ENCODE measurements around the gene SLC6A6.

Gene SLC6A6

DNA sequence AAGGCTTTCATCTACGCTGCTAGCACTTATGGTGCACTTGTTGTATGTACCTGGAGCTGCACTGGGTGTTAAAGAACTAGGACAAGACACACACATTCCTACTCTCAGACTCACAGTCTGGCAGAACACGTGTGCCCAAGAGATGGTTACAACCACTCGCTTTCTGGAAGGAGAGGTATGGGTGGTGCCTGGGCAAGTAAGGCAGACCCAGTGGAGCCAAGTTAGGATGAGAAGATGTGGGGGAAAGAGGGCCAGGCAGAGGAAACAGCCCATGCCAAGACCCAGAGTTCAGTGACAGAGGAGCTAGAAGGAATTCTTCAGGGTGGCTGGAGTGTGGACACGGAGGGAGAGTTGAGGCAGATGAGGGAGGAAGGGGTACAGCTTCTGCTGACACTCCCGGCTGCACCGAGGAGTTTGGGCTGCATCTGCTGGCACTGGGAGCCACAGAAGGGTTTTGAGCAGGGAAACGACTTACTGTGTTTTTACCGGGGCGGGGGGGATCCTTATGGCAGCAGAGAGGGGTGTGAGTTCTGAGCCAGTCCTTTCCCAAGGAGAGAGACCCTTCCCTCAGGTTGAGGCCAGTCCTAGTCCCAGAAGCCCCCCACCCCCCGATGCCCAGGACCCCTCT lies 78.7 kb downstream of the SLC6A6 start:
- Histone ChIP-seq H3K4me2 (ENCODE audit: insufficient read depth, low read length) (no peak overlapping the region), H3K4me3 (ENCODE audit: low read depth in 1 of 2, low read length in 2 of 2) (no peak overlapping the region), H4K20me1 (ENCODE audit: insufficient read depth, low read length) (no peaks in the 10 kb centered on the region; the same call in 1 of the 2 replicates), H3K27me3 (ENCODE audit: insufficient read depth, low read length, poor library complexity) (no peaks in the 10 kb centered on the region), H3K36me3 (ENCODE audit: insufficient read depth, low read length) (peaks cover 65% of the 10 kb centered on the region), H2AFZ (ENCODE audit: low read depth, low read length) (no peak overlapping the region), H3K4me1 (ENCODE audit: insufficient read depth, low read length) (no peaks in the 10 kb centered on the region), H3K79me2 (ENCODE audit: insufficient read depth, low read length) (no peaks in the 10 kb centered on the region), H3K9ac (ENCODE audit: low read depth, low read length) (no peak overlapping the region), H3K27ac (ENCODE audit: low read length) (no peak overlapping the region), H3K9me3 (ENCODE audit: insufficient read depth, low read length, severe bottlenecking) (no peaks in the 10 kb centered on the region)
- ATAC-seq (ENCODE audit: insufficient read depth, low read depth) (no peak), DNase-seq (no peak)
- no peak for TF ChIP-seq EZH2 (IDR thresholded peaks at IDR 0.05; ENCODE audit: borderline replicate concordance, low read depth, low read length, severe bottlenecking)
- TF ChIP-seq, protein P1, sequence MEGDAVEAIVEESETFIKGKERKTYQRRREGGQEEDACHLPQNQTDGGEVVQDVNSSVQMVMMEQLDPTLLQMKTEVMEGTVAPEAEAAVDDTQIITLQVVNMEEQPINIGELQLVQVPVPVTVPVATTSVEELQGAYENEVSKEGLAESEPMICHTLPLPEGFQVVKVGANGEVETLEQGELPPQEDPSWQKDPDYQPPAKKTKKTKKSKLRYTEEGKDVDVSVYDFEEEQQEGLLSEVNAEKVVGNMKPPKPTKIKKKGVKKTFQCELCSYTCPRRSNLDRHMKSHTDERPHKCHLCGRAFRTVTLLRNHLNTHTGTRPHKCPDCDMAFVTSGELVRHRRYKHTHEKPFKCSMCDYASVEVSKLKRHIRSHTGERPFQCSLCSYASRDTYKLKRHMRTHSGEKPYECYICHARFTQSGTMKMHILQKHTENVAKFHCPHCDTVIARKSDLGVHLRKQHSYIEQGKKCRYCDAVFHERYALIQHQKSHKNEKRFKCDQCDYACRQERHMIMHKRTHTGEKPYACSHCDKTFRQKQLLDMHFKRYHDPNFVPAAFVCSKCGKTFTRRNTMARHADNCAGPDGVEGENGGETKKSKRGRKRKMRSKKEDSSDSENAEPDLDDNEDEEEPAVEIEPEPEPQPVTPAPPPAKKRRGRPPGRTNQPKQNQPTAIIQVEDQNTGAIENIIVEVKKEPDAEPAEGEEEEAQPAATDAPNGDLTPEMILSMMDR (IDR thresholded peaks at IDR 0.05; ENCODE audit: borderline replicate concordance, extremely low read depth, low read length, poor library complexity, severe bottlenecking) = no peak

DNA sequence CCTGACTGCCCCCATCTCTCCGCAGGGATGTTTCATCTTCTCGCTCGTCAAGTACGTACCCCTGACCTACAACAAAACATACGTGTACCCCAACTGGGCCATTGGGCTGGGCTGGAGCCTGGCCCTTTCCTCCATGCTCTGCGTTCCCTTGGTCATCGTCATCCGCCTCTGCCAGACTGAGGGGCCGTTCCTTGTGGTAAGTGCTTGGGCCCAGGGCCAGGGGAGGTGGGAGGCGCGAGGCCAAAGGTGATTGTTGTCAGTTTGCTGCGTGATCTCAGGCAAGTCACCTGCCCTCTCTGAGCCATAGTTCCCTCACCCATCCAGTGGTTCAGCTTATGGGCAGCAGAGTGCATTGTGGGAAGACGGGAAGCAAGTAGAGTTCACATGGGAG lies 79.2 kb downstream of the SLC6A6 start:
- DNase-seq = no peak
- peaks cover 65% of the 10 kb centered on the region for H3K36me3 ChIP-seq (ENCODE audit: insufficient read depth, low read length)
- H2AFZ ChIP-seq (ENCODE audit: low read depth, low read length) = no peak overlapping the region
- no peaks in the 10 kb centered on the region for H3K79me2 ChIP-seq (ENCODE audit: insufficient read depth, low read length)
- H3K27me3 ChIP-seq (ENCODE audit: insufficient read depth, low read length, poor library complexity) = no peaks in the 10 kb centered on the region
- TF ChIP-seq, protein P1 (IDR thresholded peaks at IDR 0.05; ENCODE audit: borderline replicate concordance, extremely low read depth, low read length, poor library complexity, severe bottlenecking) = no peak
- no peak for TF ChIP-seq EZH2 (IDR thresholded peaks at IDR 0.05; ENCODE audit: borderline replicate concordance, low read depth, low read length, severe bottlenecking)
- no peak overlapping the region for H3K27ac ChIP-seq (ENCODE audit: low read length)
- no peak overlapping the region for H3K4me3 ChIP-seq (ENCODE audit: low read depth in 1 of 2, low read length in 2 of 2)
- no peaks in the 10 kb centered on the region for H3K4me1 ChIP-seq (ENCODE audit: insufficient read depth, low read length)
- no peaks in the 10 kb centered on the region; the same call in 1 of the 2 replicates for H4K20me1 ChIP-seq (ENCODE audit: insufficient read depth, low read length)
- H3K9ac ChIP-seq (ENCODE audit: low read depth, low read length) = no peak overlapping the region
- H3K9me3 ChIP-seq (ENCODE audit: insufficient read depth, low read length, severe bottlenecking) = no peaks in the 10 kb centered on the region
- no peak for ATAC-seq (ENCODE audit: insufficient read depth, low read depth)
- no peak overlapping the region for H3K4me2 ChIP-seq (ENCODE audit: insufficient read depth, low read length)

DNA sequence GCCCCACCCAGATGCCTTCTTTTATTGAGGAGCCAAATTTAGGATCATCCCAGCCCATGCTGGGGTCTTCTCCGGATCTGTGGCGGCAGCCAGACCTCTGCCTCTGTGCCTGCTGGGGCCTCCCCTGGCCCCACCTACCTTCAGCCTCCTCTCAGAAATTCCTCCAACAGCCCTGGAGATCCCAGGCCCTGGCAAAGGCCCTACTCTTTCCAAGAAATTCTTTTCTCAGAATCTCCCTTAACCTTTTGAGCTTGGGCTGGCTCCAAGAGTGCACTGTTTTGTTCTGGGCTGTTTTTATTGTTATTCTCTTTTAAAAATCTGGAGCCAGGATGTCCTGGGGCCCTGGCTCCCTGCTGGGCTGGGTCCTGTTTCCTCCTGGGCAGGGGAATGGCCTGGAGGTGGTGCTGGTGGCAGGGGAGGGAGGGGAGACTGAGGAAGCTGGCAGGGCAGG lies 79.9 kb downstream of the SLC6A6 start:
- H3K4me3 ChIP-seq (ENCODE audit: low read depth in 1 of 2, low read length in 2 of 2) = no peak overlapping the region
- peaks cover 58% of the 10 kb centered on the region for H3K36me3 ChIP-seq (ENCODE audit: insufficient read depth, low read length)
- no peak overlapping the region for H3K27ac ChIP-seq (ENCODE audit: low read length)
- no peak overlapping the region for H3K4me2 ChIP-seq (ENCODE audit: insufficient read depth, low read length)
- no peak overlapping the region for H3K9ac ChIP-seq (ENCODE audit: low read depth, low read length)
- DNase-seq (no peak), ATAC-seq (ENCODE audit: insufficient read depth, low read depth) (no peak)
- H3K9me3 ChIP-seq (ENCODE audit: insufficient read depth, low read length, severe bottlenecking) = no peaks in the 10 kb centered on the region
- TF ChIP-seq EZH2 (IDR thresholded peaks at IDR 0.05; ENCODE audit: borderline replicate concordance, low read depth, low read length, severe bottlenecking) = no peak
- TF ChIP-seq, protein P1 (IDR thresholded peaks at IDR 0.05; ENCODE audit: borderline replicate concordance, extremely low read depth, low read length, poor library complexity, severe bottlenecking) = no peak
- H3K4me1 ChIP-seq (ENCODE audit: insufficient read depth, low read length) = no peaks in the 10 kb centered on the region
- no peaks in the 10 kb centered on the region for H3K79me2 ChIP-seq (ENCODE audit: insufficient read depth, low read length)
- no peak overlapping the region for H2AFZ ChIP-seq (ENCODE audit: low read depth, low read length)
- no peaks in the 10 kb centered on the region for H3K27me3 ChIP-seq (ENCODE audit: insufficient read depth, low read length, poor library complexity)
- no peaks in the 10 kb centered on the region; the same call in 1 of the 2 replicates for H4K20me1 ChIP-seq (ENCODE audit: insufficient read depth, low read length)
